SH-SY5Y (cell line): ENCODE results near the gene SYPL1.

Experiments
- GATA2 ChIP-seq: IDR thresholded peaks from 2 replicates; pipeline ENCODE4 v1.6.1; 2011; ENCODE audit warnings: mild to moderate bottlenecking, low read depth, low read length
- GATA3 ChIP-seq: IDR thresholded peaks from 2 replicates; pipeline ENCODE4 v1.6.1; 2011; ENCODE audit warnings: low read depth, mild to moderate bottlenecking, low read length, moderate library complexity

GRCh38 chr7:106054156-106054910, 57.8 kb downstream of the SYPL1 start:
- TF ChIP-seq GATA2: no peak
- no peak for TF ChIP-seq GATA3
